Islet of Langerhans (tissue), 1 donor: ENCODE measurements around the gene FYN.
A peak's percentile ranks its signal among the peaks of the same experiment; 100 is the strongest.

Source experiments
- FAIRE-seq: peaks from one replicate; lab custom pipeline; 2011; peaks lifted over from hg19 to GRCh38; lab: Jason Lieb, UNC

The FYN gene

DNA sequence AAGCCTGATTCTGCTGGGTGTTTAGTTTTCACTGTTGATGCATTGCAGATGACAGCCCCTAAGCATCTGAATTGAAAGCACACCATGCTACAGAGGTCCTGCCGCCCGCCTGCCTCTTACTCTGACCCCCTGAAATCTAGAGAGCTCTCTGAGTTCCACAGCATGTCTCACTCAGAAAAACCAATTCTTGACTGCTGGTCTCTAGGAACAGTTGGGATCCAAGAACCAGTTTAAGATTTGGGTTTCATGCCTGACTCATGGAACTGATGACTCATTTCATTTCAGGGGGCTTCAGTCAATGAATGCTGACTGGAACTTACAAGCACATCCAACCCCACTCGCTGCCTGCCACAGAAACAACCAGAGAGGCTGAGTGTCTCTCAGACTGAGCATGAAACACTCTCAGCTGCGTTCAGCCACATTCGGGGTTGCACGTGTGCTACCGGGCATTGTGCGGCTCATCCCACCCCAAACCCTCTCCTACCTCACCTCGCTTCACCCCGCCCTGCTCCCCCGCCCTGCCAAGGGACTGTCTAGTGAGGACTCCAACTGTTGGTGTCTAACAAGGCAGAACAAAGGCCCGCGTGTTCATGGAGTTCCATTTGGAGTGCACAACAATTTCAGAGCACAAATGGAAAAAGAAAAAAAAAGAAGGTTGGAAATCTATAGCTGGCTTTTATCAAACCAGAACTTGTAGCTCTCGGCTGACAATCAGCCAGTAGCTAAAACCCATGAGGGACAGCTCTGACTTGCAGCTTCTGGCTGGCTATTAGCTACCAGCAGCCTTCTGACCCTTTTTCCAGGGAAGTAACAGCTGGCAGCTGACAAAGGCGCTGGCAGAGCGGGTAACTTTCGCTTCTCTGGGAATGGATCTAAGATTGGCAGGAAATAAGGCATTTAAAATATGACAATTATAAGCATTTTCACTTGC, 247.5 kb downstream of the FYN start:
- peak; percentile 38 for FAIRE-seq

DNA sequence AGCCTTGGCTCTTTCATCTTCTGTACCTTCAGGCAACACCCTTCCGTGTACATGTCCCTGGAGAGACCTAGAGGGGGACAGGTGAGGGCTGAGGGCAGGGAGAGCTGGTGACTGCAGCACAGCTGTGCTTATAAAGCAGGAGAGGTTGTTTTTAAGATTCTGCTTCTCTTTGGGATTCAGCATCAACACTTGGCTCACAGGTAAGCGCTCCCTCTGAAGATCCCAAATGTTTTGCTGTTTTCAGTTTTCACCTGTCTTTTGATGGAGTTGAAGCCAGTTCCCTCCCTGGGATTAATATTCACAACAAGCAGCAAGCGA, 248.2 kb downstream of the FYN start:
- no peak for FAIRE-seq

DNA sequence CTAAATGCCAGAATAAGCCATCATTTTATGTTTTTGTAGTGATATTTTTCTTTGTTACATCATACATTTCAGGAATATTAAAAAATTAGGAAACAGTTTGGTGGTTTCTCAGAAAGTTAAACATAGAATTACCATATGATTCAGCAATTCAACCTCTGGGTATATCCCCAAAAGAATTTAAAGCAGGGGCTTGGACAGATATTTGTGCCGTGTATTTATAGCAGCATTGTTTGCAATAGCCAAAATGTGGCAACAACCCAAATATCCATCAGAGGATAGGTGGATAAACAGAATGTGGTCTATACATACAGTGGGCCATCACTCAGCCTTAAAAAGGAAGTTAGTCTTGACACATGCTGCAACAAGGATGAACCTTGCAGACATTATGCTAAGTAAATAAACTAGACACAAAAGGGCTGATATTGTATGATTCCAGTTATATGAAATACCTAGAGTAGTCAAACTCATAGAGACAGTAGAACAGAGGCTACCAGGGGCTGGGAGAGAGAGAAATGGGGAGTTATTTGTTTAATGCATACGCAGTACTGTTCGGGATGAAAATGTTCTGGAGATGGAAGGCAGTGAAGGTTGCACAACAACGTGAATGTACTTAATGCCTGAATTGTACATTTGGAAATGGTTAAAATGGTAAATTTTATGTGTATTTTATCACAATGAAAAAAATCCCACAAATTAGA, 248.7 kb downstream of the FYN start:
- no peak for FAIRE-seq

DNA sequence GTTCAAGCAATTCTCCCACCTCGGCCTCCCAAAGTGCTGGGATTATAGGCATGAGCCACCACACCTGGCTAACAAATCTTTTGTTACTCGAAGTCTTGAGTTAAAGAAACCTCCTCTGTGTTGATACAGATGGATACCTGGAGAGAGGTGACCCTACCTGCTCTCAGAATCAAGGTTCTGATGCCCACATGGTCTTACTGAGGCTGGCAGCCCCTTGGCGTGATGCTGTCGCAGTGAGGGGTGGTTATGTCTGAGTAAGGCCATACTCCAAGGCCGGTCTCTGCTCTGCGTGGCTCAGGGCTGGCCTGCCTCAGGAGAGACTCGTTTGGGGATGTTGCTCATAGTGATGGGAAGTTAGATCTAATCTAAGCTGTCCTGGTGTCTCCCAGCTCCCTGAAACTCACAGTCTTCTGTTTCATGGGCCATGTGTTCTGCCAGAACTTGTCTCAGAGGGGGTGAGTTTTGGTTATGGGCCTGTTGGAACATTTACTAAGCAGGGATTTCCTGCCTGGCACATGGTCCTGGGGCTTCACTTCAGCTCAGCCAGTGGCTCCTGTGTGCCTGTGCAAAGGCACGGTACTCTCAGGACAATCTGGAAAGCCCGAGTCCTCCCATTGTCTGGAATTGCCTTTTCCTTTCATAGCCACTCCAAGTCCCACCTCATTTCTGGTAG, 250.1 kb downstream of the FYN start:
- no peak for FAIRE-seq

DNA sequence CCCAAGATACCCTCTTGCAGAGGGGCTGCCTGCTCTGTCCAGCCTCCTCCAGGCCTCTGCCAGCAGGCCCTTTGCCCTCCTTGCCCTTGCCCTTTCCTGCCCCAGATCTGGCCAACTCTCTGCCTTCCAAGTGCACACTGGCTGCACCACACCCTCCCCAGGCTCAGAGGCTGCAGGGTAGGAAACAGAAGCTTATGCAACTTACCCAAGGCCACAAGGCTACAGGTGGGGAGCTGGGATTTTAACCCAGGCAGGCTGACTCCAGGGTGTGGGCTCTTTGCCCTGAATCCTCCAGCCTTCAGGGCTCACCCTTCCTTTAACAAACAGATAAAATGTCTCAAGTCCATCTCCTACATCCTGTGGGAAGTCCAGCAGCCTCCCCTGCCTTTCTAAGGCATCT, 253.1 kb downstream of the FYN start:
- no peak for FAIRE-seq

DNA sequence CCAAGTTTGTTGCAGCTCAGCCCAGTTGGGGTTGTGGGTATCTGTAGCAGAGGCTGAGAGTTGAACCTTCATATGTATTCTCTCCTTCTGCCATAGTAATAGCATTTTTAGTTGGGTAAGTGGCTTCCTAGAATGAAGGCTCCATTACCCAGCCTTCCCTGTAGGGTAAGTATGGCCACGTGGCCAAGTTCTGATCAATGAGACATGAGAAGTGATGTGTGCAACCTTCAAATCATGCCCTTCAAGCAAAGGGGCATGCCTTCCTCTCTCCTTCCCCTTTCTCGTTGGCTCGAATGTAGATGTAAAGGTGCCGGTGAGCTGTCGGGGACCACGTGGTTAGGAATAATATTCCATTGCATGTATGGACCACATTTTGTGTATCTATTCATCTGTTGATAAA, 254.8 kb downstream of the FYN start:
- no peak for FAIRE-seq

DNA sequence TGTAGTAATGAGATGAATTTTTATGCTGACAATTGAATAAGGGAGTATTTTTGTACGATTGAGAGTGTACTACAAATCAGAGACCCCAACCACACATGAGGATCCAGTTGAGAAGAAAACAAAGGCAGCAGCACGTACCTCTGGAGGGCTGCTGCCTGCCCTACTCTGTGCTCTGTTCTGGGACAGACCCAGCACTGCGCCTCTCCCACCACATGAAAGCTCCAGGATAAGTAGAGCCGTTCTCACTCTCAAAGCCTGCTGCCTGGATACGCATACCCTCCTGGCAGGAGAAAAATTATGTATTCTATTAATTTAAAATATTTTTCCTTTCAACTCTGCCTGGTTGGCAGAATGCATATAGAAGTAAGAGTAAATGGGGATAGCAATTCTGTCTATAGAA, 256.1 kb downstream of the FYN start:
- no peak for FAIRE-seq

DNA sequence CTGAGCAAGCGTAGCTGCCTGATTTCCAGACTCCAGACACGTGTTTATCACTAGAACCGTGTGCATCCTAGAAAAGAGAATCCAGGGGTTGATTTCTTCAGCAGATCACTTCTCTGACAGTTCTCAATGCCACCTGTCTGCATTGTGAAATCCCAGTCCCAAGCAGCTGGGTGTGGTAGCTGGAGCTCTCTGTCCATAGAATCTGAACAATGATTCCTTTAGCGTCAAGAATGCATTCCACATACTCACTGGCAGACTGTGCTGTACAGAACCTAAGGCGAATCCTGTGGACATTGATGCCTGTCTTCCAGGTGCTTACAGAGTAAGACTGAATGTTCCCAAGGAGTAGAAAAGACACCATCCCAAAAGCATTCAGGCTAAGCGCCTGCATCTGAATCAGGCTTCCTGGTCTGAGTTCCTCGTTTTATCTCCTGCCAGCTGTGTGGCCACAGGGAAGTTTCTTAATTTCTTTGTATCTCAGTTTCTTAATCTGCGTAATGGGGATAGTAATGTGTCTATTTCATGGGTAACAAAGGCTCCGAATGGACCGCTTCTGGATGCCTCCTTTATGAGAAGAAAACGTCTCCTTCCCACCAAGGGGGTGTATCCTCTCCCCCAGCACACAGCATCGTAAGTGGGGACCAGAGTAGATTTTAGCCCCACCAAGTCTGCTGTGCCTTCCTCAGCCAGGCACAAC, 257.2 kb downstream of the FYN start:
- FAIRE-seq = no peak

DNA sequence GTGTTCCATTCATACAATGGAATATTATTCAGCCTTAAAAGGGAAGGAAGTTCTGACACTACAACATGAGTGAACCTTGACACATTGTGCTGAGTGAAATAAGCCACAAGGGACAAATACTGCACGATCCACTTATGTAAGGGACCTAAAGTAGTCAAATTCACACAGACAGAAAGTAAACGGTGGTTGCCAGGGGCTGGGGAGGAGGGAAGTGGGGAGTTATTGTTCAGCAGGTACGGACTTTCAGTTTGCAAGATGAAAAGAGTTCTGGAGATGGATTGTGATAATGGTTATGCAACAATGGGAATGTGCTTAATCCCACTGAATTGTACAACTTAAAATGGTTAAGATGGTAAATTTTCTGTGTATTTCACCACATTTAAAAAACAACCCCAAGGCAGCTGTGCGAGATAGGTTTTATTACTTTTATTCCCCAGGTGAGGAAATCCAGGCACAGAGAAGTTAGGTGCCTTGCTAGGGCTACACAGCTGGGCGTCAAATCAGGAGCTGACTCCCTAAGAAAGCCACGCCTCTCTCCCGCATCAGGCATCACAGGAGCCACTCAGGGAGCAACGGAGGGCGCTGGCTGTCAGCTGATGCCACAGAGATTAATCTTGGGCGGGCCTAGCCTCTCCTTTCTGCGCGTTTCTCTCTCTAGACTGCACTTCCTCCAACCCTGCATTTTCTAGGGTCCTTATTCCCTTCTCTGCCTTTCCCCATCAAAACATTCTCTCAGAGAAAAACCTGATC, 258.2 kb downstream of the FYN start:
- no peak for FAIRE-seq

DNA sequence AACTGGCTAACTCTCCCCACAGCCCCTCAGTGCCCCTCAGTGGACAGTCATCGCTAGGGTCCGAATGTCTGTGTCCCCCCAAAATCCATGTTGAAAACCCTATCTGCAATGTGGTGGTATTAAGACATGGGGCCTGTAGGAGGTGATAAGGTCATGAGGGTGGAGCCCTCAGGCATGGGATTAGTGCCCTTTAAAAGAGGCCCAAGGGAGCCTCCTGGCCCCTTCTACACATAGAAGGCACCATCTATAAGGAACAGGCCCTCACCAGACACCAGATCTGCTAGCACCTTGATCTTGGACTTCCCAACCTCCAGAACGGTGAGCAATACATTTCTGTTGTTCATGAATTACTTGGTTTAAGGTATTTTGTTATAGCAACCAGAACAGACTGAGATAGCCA, 260.9 kb downstream of the FYN start:
- no peak for FAIRE-seq

DNA sequence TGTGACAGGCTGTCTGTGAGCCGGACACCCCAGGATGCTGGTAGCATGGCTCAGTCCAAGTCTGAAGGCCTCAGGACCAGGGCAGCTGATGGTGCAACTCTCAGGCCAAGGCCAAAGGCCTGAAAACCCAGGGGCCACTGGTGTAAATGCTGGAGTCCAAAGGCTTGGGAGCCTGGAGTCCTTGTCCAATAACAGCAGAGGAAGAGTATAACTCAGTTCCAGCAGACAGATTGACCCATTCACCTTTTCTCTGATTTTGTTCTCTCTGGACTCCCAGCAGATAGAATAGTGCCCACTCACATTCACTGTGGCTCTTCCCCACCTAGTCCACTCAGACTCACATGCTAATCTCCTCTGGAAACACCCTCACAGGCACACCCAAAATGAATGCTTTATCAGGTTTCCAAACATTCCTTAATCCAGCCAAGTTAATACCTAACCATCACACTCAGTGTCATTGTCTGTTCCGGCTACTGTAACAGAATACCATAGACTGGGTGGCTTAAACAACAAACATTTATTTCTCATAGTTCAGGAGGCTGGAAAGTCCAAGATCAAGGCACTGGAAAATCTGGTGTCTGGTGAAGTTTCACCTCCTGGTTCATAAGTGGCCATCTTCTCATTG, 262.6 kb downstream of the FYN start:
- FAIRE-seq = no peak
